Nephron (organoid): ENCODE data around the gene AP1G2.

Experiments used
- H3K27ac Mint-ChIP-seq, 3 experiments: 2 replicates each; pipeline ENCODE4 v1.8.0; 2020; ENCODE audit warnings: mixed read lengths in 3 of 3, mild to moderate bottlenecking in 2 of 3, moderate library complexity in 1 of 3
- H3K27me3 Mint-ChIP-seq: 2 replicates; pipeline ENCODE4 v1.8.0; 2021; ENCODE audit warnings: low read depth, mild to moderate bottlenecking, moderate library complexity, mixed read lengths
- H3K36me3 Mint-ChIP-seq: 2 replicates; pipeline ENCODE4 v1.8.0; 2020; ENCODE audit warnings: low read depth, mixed read lengths
- H3K4me1 Mint-ChIP-seq: 2 replicates; pipeline ENCODE4 v1.8.0; 2020; ENCODE audit warnings: mixed read lengths
- H3K4me3 Mint-ChIP-seq, 3 experiments: 2 replicates each; pipeline ENCODE4 v1.8.0; 2020; ENCODE audit warnings: mild to moderate bottlenecking in 3 of 3, mixed read lengths in 3 of 3, moderate library complexity in 2 of 3
- H3K9me3 Mint-ChIP-seq: 2 replicates; pipeline ENCODE4 v1.8.0; 2020; ENCODE audit warnings: mixed read lengths
- CTCF ChIP-seq, 3 experiments: fragments of 200-600 bp; sonication (generic); IDR thresholded peaks; one replicate each; pipeline ENCODE4 v1.5.0; 2021; ENCODE audit warnings: antibody characterized with exemption in 3 of 3; ENCODE audit not compliant: unreplicated experiment in 3 of 3

The AP1G2 gene

GRCh38 chr14:23565626-23566025, 2.0 kb downstream of the AP1G2 start:
- Mint-ChIP-seq H3K4me3 (peak overlapping the region; percentile 41 to 99 (median 99)), H3K4me1 (peaks cover 29% of the 10 kb centered on the region), H3K36me3 (peaks cover 21% of the 10 kb centered on the region), H3K9me3 (no peaks in the 10 kb centered on the region), H3K27me3 (peaks cover 3% of the 10 kb centered on the region), H3K27ac (no peak overlapping the region)
- no peak for TF ChIP-seq CTCF (IDR thresholded peaks at IDR 0.05; ENCODE audit: unreplicated experiment in 3 of 3)

- Mint-ChIP-seq H3K27ac (no peak overlapping the region), H3K27me3 (peaks cover 3% of the 10 kb centered on the region), H3K36me3 (peaks cover 21% of the 10 kb centered on the region), H3K9me3 (no peaks in the 10 kb centered on the region), H3K4me1 (peaks cover 29% of the 10 kb centered on the region), H3K4me3 (peak overlapping the region; percentile 33 to 63 (median 52))
- no peak for TF ChIP-seq CTCF (IDR thresholded peaks at IDR 0.05; ENCODE audit: unreplicated experiment in 3 of 3)
These were observed 2.7 kb downstream of the AP1G2 start for GRCh38 chr14:23564876-23565275.

- Mint-ChIP-seq H3K4me3 (peak overlapping the region; percentile 17 to 69 (median 25)), H3K9me3 (no peaks in the 10 kb centered on the region), H3K36me3 (peaks cover 21% of the 10 kb centered on the region), H3K27me3 (peaks cover 3% of the 10 kb centered on the region), H3K4me1 (peaks cover 26% of the 10 kb centered on the region), H3K27ac (no peak overlapping the region)
- no peak for TF ChIP-seq CTCF (IDR thresholded peaks at IDR 0.05; ENCODE audit: unreplicated experiment in 3 of 3)
These were observed 3.3 kb downstream of the AP1G2 start for GRCh38 chr14:23564181-23564812.

- no peak overlapping the region for H3K27ac Mint-ChIP-seq
- H3K4me1 Mint-ChIP-seq = peaks cover 19% of the 10 kb centered on the region
- H3K27me3 Mint-ChIP-seq = peaks cover 3% of the 10 kb centered on the region
- H3K36me3 Mint-ChIP-seq = peaks cover 21% of the 10 kb centered on the region
- TF ChIP-seq CTCF (IDR thresholded peaks at IDR 0.05; ENCODE audit: unreplicated experiment in 3 of 3) = no peak
- H3K9me3 Mint-ChIP-seq = no peaks in the 10 kb centered on the region
- H3K4me3 Mint-ChIP-seq = peak overlapping the region in 2 of 3 experiments; percentile 17 to 69
These were observed 4.0 kb downstream of the AP1G2 start for GRCh38 chr14:23563473-23564180.

GRCh38 chr14:23562822-23563472, 4.6 kb downstream of the AP1G2 start:
- TF ChIP-seq CTCF (IDR thresholded peaks at IDR 0.05; ENCODE audit: unreplicated experiment in 3 of 3) = peak; percentile 88 to 96 (median 94)
- H3K27me3 Mint-ChIP-seq = peaks cover 3% of the 10 kb centered on the region
- no peaks in the 10 kb centered on the region for H3K9me3 Mint-ChIP-seq
- peaks cover 17% of the 10 kb centered on the region for H3K4me1 Mint-ChIP-seq
- peaks cover 21% of the 10 kb centered on the region for H3K36me3 Mint-ChIP-seq
- H3K27ac Mint-ChIP-seq = no peak overlapping the region
- H3K4me3 Mint-ChIP-seq = peak overlapping the region in 2 of 3 experiments; percentile 50 to 53
